ENCODE results near the gene CPPED1. TPM values are rescaled to one million over a fixed set of nuclear protein-coding genes. Genes with fewer than 3 reads are reported as not detected.

CPPED1 gene
- total RNA-seq, 4 donors from 2014 or later = 7.3 to 24.5 (median 11.8) TPM

GRCh38 chr16:12758031-12758669 lies 45.5 kb downstream of the CPPED1 start:
- Histone ChIP-seq H3K4me1 (peaks cover 0 to 14% (median 2%) of the 10 kb centered on the region in 3 donors), H3K4me3 (no peak overlapping the region), H3K36me3 (no peaks in the 10 kb centered on the region), H3K9me3 (no peaks in the 10 kb centered on the region), H3K27ac (peak overlapping the region in 1 of 4 donors; percentile 21), H3K27me3 (no peaks in the 10 kb centered on the region)
- no peak for TF ChIP-seq EP300 (IDR thresholded peaks at IDR 0.05)
- no peak for TF ChIP-seq POLR2AphosphoS5 (IDR thresholded peaks at IDR 0.05)
- no peak for TF ChIP-seq CTCF (IDR thresholded peaks at IDR 0.05)
- no peak for TF ChIP-seq POLR2A (IDR thresholded peaks at IDR 0.05)
- no peak for ATAC-seq
- WGBS, 2 donors (ENCODE audit: low coverage in 1 of 2) = 40 to 55% methylated on average over 3 to 4 of the region's 5 CpGs

- TF ChIP-seq POLR2A (IDR thresholded peaks at IDR 0.05) = no peak
- no peak for TF ChIP-seq CTCF (IDR thresholded peaks at IDR 0.05)
- TF ChIP-seq POLR2AphosphoS5 (IDR thresholded peaks at IDR 0.05) = no peak
- TF ChIP-seq EP300 (IDR thresholded peaks at IDR 0.05) = no peak
- no peaks in the 10 kb centered on the region for H3K9me3 ChIP-seq
- H3K27me3 ChIP-seq = no peaks in the 10 kb centered on the region
- H3K27ac ChIP-seq = no peak overlapping the region
- no peak overlapping the region for H3K4me3 ChIP-seq
- no peaks in the 10 kb centered on the region for H3K36me3 ChIP-seq
- H3K4me1 ChIP-seq = peaks cover 0 to 14% (median 2%) of the 10 kb centered on the region in 3 donors
- 18 to 82% methylated on average over 1 to 7 of the region's 7 CpGs for WGBS, 2 donors (ENCODE audit: low coverage in 1 of 2)
- no peak for ATAC-seq
Measured at GRCh38 chr16:12757546-12757945, 46.1 kb downstream of the CPPED1 start.

GRCh38 chr16:12754824-12755543 lies 48.7 kb downstream of the CPPED1 start:
- TF ChIP-seq CTCF (IDR thresholded peaks at IDR 0.05) = no peak
- no peak for TF ChIP-seq EP300 (IDR thresholded peaks at IDR 0.05)
- no peak for TF ChIP-seq POLR2A (IDR thresholded peaks at IDR 0.05)
- no peak for TF ChIP-seq POLR2AphosphoS5 (IDR thresholded peaks at IDR 0.05)
- WGBS, 2 donors (ENCODE audit: low coverage in 1 of 2) = 88 to 93% methylated on average over 2 to 3 of the region's 4 CpGs
- no peak overlapping the region for H3K4me3 ChIP-seq
- peaks cover 0 to 14% (median 2%) of the 10 kb centered on the region in 3 donors for H3K4me1 ChIP-seq
- no peaks in the 10 kb centered on the region for H3K36me3 ChIP-seq
- H3K27ac ChIP-seq = no peak overlapping the region
- H3K9me3 ChIP-seq = no peaks in the 10 kb centered on the region
- ATAC-seq = no peak
- no peaks in the 10 kb centered on the region for H3K27me3 ChIP-seq

- 76 to 88% methylated on average over 4 to 11 of the region's 15 CpGs for WGBS, 2 donors (ENCODE audit: low coverage in 1 of 2)
Measured at GRCh38 chr16:12753203-12754023, 50.3 kb downstream of the CPPED1 start.

More at GRCh38 chr16:12753203-12754023, 50.3 kb downstream of the CPPED1 start:
- H3K4me3 ChIP-seq = no peak overlapping the region
- H3K27me3 ChIP-seq = no peaks in the 10 kb centered on the region
- no peak for ATAC-seq
- H3K4me1 ChIP-seq = peaks cover 0 to 10% (median under 1%) of the 10 kb centered on the region in 3 donors
- no peak for TF ChIP-seq CTCF (IDR thresholded peaks at IDR 0.05)
- TF ChIP-seq POLR2A (IDR thresholded peaks at IDR 0.05) = no peak
- no peak for TF ChIP-seq EP300 (IDR thresholded peaks at IDR 0.05)
- TF ChIP-seq POLR2AphosphoS5 (IDR thresholded peaks at IDR 0.05) = no peak
- no peaks in the 10 kb centered on the region for H3K36me3 ChIP-seq
- no peaks in the 10 kb centered on the region for H3K9me3 ChIP-seq
- H3K27ac ChIP-seq = no peak overlapping the region

Measured in gastroesophageal sphincter (tissue), 4 donors.